Epithelial cell of prostate (primary cell): ENCODE measurements around the gene MYCN.

Experiments used
- DNase-seq: peaks from one replicate; pipeline ENCODE4 v3.0.0-alpha.2; 2011; ENCODE audit warnings: low read depth, low spot score
- H3K27ac ChIP-seq: fragments of 450-650 bp; 2 replicates; pipeline ENCODE4 v1.5.1; 2017; ENCODE audit warnings: mild to moderate bottlenecking

MYCN gene

GRCh38 chr2:15990151-15991101 lies 50.1 kb downstream of the MYCN start:
- no peak for DNase-seq

DNA sequence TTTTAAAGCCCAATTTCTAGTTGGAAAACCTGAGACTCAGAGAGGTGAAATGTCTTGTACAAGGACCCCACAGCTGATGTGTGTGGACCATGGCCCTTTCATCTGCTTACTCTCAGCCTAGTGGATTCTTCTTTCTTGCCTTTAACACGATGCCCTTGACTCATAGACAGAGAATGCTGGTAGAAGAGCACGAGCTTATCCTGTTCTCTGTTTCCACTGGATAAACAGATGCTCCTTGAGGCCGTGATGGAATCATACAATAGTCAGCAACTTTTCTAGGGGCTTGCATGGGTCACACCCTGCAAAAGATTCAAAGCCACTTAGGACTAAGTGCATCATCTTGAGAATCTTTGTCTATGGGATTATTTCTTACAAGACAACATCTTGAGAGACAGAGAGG lies 50.9 kb downstream of the MYCN start:
- no peak overlapping the region for H3K27ac ChIP-seq
- no peak for DNase-seq

More at GRCh38 chr2:15990151-15991101, 50.1 kb downstream of the MYCN start:
- no peak overlapping the region for H3K27ac ChIP-seq

- H3K27ac ChIP-seq, result no peak overlapping the region
- DNase-seq, result no peak
These were observed 52.3 kb downstream of the MYCN start for GRCh38 chr2:15992457-15993231.

DNA sequence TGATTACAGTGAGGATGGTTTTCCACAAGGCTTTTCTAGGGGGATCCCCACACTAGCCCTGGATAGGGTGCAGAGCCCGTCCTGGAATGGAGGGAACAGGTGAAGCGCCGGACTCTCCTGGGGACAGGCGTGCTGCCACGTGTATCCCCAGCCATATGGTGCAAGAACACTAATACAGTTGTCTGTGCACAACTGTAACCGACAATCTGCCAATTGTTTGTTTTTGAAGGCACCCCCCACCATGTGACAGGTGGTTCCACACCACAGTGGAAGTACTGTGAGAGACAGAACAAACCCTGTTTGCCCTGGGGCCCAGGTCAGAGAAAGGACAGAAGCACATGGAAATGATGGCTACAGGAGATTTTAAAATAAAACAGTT lies 52.9 kb downstream of the MYCN start:
- no peak overlapping the region for H3K27ac ChIP-seq
- no peak for DNase-seq

DNA sequence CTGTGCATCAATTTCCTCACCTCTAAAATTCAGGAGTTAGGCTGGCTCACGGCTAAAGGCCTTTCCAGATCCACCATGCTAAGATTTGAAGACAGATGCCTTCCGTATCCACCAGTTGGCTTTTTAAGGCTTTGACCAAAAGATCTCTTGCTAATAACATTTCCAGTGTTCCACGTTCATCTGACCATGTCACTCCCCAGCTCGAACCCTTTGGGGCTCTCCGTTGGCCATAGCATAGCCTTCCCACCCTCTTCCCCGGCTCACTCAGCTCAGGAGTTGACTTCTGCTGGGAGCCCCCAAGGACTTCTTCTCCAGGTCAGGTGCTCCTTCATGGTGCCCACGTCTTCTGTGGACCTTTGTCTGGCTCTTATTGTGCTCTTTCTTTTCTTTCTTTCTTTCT lies 53.3 kb downstream of the MYCN start:
- no peak overlapping the region for H3K27ac ChIP-seq
- DNase-seq, result no peak

DNA sequence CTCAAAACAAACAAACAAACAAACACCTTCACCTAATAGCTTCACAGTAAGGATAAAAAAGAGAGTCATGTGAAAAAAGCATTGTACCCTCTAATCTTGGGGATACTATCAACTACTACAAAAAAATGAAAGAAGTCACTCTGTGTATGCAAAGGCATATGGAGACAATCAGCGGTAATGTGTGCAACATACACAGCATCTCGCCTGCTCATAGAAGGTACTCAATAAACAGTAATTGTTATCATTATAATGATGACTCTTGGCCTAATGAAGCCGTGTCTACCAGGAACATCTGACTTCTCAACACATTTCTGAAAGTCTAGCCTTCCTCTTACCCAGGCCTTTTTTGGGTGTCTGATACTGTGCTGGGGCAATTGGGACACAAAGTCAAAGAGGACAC lies 55.3 kb downstream of the MYCN start:
- no peak overlapping the region for H3K27ac ChIP-seq
- DNase-seq, result no peak
